Measurements from ENCODE around the gene TWIST1.
A peak's percentile ranks its signal among the peaks of the same experiment; 100 is the strongest.

TWIST1 gene

DNA sequence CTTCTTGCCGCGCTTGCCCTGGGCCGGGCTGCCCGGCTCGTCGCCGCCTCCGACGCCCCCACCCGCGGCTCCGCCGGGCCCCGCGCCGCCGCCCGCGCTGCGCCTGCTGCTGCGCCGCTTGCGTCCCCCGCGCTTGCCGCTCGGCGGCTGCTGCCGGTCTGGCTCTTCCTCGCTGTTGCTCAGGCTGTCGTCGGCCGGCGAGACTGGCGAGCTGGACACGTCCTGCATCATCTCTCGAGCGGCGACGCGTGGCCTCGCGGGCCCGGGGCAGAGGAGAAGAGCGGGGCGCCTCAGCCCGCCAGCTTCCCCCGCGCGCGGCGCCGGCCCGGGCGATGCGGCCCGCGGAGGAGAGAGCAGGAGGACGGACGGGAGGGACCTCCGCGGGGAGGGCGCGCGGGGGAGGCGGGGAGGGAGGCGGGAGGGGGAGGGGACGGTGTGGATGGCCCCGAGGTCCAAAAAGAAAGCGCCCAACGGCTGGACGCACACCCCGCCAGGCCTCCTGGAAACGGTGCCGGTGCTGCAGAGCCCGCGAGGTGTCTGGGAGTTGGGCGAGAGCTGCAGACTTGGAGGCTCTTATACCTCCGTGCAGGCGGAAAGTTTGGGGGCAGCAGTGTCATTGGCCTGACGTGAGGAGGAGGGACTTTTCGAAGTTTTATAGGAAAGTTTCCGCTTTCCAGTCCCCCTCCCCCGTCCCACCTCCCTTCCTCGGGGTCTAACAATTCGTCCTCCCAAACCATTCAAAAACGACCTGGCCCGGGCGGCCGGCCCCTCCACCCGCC, at the start of gene TWIST1:
TWIST1 (minus strand) TSS at position 546 of the 779 bp plus-strand sequence; CDS start at position 231, 315 bp downstream.
- DNase-seq = no peak

DNA sequence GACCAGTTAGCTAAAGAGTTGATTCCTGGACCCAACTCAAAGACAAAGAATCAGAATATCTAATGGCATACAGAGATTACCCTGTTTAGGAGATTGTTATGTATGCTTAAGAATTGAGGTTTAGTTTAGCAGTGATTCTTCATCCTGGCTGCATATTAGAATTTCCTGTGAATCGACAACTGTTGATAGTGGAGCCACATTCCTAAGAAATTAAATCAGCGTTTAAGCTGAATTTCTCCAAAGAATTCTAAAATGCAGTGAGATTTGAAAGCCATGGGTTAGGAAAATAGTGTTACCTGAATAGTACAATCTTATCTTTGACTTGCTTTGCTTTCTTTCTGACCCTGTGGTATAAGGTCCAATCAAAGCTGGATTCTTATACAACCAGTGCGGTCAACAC, 44.2 kb upstream of the TWIST1 start:
- DNase-seq = no peak

DNA sequence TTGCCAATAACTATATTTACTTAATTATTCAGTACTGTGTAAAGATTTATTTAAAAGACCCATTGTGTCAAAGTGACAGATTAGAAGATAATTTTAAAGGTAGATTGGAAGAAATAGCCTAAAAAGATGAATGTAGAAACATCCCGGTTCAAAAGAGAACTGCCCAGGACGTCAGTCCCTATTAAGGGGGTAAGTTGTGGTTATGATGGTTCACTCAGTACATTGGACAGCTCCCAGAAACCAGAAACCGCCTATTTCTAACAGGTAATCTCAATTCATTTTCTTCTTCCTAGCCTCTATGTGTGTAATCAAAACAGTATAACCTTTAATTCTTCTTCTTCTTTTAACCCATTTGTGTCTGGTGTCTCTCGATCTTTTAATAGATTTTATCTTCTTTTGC, 29.3 kb upstream of the TWIST1 start:
- DNase-seq = no peak

DNA sequence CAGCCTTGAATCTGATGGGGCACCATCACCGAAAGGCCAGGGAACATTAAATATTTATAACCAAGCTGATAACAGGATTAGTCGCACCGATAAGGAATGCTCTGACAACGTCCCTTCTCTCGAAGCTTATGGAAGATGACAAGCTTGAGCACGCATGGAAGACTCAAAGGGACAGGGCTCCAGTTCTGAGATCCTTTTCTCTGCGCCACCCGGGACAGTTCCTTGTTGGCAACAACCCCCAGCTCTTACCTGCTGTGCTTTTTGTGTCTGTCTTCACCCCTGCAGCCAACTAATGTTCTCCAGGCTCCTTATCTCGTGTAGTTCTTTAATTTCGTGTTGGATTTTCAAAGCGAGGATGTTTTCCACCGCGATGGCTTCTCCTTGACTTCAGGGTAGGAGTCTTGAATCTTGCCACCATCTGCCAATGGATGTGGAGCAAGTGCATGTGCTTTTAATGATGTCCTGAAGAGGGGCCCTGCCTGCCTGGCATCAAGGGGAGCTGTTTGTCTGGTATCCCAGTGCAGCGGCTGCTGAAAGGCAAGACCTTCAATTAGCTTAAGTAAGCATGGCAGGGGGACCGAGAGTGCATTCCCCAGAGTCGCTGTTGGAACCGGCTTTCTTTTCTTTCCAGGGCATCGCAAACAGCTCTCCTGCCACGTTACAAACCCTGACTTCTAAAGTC, 28.1 kb upstream of the TWIST1 start:
- no peak for DNase-seq

DNA sequence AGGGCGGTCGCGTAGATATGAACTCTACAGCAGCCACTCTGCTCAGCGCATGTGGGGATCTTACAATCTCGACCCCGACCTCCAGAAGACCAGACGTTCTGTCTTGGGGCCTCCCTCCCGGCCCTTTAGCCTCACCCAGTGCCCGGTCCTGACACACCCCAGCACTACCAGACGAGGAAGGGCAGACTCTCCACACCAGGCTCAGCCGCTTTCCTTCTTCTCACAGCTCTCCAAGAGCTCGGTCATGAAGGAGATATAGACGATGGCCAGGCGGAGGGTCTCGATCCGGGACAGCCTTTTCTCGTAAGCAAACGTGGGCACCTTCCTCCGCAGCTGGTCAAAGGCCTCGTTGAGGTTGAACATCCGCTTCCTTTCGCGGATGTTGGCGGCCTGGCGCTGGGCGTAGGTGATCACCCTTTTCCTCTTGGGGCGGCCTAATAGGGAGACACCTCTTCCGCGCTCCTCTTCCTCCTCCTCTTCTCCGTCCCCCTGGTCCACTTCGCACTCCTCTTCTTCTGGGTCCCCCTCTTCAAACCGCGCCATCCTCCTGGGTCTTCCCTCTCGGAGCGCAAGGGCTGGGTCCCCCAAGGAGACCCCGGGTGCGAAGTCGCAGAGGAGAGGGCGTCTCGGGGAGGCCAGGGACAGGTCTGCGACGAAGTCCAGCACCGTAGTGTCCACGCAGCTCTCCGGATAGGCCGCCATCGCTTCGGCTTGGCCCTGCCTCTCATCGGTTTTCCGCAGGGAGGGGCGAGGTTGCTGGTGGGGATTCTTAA, 27.4 kb upstream of the TWIST1 start, which contains the start of gene FERD3L:
FERD3L (minus strand) TSS at position 761 of the 773 bp plus-strand sequence; CDS start at position 702, 59 bp downstream.
- DNase-seq = no peak

DNA sequence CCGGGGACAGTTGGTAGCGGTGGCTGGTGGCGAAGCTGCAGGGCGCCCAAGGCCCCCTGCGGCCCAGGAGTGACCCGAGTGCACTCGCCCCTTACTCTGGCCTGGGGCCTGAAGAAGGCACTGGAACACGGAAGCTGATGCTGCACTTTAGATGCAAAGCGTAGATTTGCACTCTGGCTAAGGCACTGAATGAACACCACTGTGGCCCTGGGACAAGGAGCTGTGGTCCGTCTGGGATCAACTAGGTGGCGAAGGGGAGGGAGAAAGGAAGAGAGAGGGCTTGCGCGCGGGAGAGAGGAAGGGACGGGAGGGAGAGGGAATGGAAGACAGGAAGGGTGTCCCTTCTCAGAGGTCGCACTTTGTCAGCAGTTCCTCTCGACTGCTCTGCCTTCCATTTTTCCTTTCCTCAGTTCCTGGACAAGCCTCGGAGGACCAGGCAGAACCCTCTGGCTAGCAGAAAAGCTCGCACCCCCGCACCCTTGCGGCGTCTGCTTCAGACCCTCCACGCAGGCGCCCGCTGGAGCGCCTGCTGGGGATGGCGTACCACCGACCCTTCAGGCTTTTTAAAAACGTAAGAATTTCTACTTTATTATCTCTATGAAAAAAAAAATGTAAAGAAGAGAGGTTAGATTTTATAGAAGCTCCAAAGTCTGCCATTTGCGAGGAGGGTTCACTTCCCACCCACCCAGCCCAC, 26.6 kb upstream of the TWIST1 start:
- no peak for DNase-seq

DNA sequence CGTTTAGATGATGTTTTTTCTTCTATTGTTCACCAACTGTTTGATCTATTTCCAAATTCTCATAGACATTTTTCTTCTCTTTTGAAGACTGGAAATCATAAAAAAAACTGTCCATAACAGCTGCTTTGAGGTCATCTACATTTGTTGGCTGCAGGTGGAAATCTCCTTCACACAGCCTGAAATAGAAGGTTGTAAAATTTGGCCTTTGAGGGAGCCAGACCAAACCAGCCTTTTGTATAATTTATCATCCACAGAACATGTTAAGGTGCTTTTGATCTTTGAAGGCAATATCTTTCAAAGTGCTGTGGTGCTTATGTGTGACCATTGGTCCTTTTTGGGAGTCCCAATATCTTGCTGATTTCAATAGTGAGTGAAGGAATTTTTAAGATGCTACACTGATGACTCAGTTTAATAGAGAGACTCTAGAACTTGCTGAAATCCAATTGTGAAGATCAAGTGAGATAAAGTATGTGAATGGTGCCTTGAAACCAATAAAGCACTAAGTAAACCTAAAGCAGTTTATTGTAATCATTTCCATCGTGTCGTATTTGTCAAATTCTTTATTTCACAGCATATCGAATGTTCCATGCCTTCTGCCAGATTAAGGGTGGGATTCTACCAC, 22.4 kb upstream of the TWIST1 start:
- DNase-seq = no peak

DNA sequence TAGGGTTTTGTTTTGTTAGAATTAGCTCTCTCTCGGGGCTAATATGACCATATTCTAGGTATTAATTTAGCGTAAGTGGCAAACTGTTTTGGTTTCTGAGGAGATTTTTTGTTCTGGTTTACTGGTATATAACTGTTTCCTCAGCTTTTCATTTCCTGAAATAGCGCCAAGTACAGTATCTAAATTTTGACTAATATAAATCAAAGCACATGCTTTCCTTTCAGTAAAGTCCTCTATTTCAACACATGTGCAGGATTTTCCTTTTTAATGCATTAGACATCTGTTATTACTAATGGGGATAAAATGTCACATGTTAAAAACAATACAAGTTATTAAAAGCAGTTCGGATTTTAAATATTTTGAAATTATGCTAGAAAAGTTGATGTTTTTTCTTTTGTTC, 16.4 kb upstream of the TWIST1 start:
- no peak for DNase-seq

DNA sequence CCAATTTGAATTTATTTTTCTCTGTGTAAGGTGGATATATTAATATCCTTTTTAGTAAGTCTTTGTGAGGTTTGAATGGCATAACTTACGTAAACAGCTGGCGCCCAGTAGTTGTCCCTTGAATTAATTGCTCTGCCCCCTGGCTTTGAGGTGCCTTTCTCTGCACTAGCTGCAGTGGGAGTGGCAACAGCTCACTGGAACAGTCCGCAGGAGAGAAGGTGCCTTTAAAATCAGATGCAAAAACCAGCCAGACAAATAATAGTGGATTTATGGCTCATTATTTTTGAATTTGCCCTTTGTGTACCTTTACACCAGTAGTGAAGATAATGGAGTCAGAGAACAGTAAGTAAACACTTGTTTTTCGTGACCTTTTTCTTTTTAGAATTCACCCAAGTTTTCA, 16.0 kb upstream of the TWIST1 start:
- DNase-seq = no peak

DNA sequence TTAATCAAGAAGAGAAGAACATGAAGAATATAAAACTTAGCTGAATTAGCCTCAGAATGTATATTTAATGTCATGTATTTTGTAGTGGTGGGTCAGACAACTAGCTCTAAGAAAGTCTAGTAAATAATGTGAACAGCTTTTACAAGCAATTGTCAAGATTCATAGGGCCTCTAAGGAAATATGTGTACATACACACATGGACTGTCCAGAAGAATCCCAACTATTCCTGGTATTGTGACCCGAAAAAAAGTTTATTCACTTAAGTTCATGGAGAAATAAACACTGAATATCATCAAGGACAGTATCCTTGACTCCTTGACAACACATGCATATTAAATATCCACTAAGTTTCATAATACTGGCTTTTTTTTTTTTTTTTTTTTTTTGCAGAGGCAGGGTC, 11.4 kb upstream of the TWIST1 start:
- DNase-seq = no peak

DNA sequence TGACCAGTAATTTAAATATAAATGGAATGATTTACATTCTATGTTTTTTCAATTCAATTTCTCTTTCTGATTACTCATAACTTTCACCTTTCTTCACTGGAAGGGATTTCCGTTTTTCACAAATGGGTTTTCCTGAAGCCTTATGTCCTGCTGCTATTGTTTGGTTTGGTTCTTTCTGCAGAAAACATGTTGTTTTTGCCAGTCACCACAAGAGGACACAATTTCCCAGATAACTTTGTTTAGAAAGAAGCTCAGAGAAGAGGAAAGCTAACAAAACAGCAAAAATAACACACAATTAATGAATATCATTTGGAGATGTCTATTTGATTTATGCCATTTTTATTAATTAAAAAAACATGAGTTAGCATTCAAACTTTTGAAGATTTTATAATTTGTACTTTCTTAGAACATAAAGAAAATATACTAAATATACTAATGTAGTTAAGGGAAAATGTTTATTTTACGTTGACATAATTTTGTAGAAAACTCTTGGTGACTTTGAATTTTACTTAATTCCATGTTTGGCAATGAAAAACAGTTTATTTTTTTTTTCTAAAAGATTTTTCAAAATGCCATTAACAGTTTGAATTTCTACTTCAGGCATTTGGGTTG, 4.6 kb upstream of the TWIST1 start:
- peak; percentile 71 for DNase-seq

DNA sequence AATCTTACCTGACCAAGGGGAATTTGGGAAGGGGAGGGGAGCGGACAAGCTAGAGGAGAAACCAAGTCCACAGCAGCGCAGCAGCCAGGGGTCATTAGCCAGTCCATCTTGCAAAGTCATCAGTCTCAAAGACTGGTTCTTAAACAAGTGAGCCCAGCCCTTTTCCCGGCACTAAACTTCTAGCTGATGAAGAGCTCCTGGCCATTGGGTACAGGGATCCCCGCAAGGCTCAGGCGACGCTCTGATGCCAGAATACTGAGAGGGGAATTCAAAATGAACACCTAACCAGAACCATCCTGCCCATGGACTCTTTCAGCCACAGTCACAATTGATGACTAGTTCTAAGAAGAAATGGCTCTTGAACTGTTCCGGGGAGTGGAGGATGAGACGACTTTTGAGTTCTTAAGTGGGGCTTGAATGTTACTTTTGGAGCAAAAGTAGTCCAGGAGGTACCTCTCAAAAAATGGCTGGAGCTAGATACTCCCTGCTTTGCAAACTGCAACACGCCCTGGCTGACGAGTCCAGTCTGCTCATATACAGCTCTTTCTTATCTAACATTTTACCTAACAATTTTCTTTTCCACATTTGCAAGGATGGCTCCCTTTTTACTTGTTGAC, 2.5 kb upstream of the TWIST1 start:
- no peak for DNase-seq

DNA sequence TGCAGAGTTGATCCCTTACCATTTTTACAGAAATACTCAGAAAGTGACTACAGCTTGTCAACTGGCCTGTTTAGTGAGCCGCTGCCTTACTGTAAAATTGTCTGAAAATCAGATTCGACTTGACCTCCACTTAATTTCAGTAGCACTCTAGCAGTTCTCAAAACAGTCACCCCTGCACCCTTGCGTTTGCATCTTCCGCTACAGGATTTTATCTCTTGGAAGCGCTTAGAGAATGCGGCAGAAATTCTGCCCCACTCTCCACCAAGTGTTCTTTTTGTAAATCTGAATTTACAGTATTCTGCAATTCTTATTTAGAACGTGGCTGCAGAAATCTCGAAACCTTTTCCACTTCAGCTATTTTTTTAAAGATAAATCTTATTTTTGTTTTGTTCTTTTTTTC, 1.9 kb upstream of the TWIST1 start:
- DNase-seq = no peak

DNA sequence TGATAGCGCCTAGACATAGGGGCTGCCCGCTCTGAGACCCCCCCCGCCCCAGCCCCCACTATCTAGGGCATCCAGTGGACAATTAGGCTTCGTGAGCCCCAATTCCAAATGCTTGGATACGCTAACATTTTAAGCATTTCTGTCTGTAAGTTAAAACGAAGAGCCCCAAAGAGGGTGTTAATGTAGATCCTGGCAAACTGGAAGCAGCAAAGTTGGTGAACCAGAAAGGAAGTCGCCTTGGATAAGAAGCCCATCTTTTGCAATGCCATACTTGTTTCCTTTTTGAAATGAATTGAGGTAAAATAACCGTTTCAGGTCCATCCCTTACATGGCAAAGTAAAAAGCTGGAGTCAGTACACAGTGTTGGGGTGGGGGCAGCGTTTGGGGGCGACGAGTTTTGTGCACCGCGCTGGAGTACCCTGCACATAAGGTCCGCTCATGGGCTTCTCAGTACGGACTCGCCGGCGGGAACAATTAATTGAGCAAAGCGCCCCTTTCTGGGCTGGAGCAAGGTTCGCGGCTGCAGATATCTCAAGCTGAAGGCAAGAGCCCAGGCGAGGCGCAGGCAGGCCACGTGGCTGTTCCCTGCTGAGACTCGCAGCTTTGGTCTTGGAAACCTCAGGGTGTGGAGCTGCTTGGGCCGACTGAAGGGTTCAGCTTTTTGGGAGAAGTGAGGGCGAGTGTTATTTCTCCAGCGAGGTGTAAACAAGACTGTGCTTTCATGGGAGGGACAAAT, 1.4 kb upstream of the TWIST1 start:
- DNase-seq = no peak

DNA sequence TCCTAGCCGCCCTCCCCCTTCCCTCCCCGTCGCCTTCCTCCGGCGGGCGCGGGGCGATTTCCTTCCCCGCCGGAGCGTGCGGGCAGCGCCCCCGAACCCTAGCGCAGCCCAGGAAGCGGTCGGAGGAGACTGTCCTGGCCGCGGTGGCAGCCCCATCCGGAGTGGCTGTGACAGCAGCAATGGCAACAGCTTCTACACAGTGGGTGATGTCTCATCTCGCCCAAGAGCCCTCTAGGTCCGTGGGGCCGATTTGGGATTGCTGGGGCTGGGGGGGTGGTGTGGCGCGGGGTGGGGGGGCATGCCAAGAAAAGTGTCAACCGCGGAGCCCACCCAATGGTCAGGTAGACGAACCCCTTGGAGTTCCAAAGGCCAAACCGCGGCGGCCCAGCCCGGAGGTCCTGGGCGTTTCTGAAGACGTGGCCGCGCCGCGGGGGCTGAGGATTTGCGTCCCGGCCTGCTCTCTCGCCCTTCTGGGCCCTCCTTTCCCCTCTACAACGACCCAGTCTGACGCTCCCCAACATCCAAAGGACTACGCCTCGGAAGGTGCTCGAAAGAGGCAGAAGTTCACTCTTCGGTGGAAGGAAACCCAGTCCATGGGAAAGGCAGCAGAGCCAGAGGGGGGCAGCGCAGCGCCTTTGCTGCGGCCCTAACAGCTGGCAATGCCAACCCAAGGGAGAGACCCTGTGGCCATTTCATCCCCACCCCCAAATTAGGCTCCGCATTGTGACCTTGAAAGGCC, 603 bp upstream of the TWIST1 start:
- no peak for DNase-seq

DNA sequence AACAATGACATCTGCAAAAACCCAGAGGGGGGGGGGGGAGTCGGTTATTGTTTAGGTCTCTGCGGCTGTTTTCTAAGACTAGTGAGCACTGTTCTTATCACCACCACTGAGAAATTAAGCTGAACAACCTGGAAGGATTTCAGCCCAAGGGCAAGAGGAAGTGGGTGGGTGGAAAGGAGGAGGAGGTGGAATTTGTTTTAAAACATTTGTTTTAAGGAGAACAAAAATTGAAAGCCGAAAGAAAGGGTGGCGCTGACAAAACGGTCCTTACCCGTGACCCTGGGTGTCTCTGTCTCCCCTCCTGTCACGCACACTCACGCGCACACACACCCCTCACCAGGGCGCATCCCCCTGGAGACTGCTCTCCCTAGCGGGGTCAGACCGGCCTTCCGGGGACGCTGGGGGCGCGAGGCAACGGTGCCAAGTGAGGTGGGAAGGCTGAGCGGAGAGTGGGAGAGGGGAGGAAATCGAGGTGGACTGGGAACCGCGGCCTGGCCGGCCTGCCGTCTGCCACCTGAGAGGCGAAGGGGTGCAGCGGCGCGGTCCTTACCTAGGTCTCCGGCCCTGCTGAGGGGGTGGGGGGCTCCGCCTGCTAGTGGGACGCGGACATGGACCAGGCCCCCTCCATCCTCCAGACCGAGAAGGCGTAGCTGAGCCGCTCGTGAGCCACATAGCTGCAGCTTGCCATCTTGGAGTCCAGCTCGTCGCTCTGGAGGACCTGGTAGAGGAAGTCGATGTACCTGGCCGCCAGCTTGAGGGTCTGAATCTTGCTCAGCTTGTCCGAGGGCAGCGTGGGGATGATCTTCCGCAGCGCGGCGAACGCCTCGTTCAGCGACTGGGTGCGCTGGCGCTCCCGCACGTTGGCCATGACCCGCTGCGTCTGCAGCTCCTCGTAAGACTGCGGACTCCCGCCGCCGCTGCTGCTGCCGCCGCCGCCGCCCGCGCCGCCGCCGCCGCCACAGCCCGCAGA, 1.0 kb downstream of the TWIST1 start:
- DNase-seq = no peak

DNA sequence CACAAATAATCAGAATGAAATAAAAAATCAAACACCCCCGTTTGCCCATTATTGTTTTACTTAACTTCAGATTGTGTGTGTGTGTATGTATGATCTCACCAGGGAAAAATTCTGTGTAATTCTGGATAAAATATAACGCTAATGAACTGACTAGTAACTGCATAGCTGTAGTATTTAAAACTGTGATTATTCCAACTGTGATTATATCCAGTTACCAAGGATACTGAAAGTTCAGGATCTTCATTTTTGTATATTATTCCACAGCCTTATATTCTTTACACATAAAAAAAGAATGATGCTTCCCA, 2.9 kb downstream of the TWIST1 start:
- DNase-seq = no peak

DNA sequence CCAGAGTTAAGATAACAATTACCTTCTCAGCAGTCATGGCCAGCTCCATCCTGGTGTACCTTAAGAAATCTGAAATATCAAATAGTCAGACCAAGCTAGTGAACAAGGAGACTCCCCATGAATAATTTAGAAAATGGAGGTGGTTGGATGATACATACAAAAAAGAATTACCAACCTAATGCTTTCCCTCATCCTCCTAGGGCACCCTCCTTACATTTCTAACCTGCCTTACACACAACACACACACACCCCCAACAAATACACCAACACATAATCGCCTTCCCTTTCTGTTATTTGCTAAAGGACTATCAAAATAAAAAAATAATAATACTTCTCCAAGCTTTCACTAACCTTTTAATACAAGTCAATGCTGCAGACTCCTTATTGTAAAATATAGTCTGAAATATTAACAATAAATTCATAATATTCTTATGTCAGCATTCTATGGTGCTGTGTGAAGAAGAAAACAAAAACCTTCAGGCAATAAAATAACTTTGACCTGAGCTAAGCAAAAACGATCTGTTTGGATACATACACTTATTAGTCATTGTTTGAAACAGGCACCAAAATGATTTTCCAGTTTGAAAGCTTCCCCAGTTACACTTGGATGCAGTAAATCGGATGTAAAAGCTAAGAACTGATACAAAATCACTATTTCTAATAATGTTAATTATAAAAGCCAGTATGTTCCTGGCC, 3.4 kb downstream of the TWIST1 start:
- DNase-seq = no peak

DNA sequence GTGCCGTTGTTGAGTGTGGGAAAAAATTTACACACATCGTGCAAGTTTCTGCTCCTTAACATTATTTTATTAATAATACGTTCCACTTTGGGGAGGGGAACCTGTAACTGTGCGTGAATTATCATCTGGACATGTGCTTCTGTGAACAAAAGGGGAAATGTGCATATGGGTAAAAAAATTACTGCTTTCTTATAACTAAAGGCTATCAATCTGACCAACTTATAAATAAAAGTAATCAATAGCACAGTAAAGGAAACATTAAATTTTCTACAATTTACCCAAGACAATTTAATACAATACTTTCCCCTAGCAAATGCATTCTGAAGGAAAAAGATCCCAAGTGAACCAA, 4.5 kb downstream of the TWIST1 start:
- no peak for DNase-seq
